ENCODE results near the gene SRGAP3. TPM values are rescaled to one million over a fixed set of nuclear protein-coding genes. Genes with fewer than 3 reads are reported as not detected.

SRGAP3 gene
- total RNA-seq, 1 experiment from 2014 or later: 5.9 TPM

DNA sequence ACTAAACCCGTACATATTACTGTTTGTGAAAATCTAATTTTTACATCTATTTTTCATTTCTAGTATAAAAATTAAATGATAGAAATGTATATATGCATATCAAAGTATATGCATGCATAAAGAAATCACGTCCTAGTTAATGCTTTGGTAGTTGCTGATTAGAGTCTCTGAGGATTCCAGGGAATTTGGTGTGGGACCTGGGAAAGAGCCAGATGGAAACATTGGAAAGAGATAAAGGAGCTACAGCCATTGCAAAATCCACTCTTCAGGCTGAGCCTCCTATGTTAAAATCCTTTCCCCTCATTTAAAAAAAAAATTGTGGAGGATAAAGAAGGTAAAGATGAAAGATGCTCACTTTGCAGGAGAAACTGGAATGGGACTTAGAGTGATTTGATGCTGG lies 134.1 kb downstream of the SRGAP3 start:
- DNase-seq (ENCODE audit: low spot score): no peak

DNA sequence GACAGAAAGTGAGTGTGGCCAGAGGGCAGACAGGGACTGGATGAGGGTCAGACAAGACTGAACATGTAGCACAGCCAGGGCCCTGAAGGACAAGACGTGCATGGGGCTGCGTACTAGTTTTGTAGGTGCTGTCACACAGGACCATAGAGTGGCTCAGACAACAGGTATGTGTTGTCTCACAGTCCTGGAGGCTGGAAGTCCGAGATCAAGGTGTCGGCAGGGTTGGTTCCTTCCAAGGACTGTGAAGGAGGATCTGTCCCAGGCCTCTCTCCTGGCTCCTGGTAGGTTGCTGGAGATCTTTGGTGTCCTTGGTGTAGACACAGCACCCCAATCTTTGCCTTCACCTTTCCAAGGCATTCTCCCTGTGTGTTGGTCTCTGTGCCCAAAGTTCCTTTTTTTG lies 136.4 kb downstream of the SRGAP3 start:
- no peak for DNase-seq (ENCODE audit: low spot score)

- no peak for DNase-seq (ENCODE audit: low spot score)
Observed at GRCh38 chr3:9111866-9112265, 137.6 kb downstream of the SRGAP3 start.

- no peak for DNase-seq (ENCODE audit: low spot score)
Observed at GRCh38 chr3:9111417-9111816, 138.0 kb downstream of the SRGAP3 start.

GRCh38 chr3:9110802-9111201 lies 138.6 kb downstream of the SRGAP3 start:
- DNase-seq (ENCODE audit: low spot score): no peak

DNA sequence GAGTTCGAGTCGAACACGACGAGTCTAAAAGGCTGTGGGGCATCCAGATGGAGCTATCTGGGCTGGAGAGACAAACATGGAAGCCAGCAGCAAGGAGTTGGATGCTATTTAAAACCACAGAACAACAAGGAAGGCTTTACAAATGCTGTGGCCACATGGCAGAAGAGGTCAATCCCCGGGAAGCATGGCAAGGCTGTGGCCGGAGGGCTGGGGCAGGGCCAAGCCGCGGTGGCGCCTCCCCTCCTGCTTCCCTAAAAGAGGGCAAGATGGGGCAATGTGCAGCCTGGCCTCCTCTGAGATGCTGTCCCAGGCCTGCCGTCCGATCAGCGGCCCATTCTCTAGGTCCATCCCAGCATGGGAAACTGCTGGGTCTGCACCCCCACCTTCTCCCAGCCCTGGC lies 139.1 kb downstream of the SRGAP3 start:
- DNase-seq (ENCODE audit: low spot score): no peak

DNA sequence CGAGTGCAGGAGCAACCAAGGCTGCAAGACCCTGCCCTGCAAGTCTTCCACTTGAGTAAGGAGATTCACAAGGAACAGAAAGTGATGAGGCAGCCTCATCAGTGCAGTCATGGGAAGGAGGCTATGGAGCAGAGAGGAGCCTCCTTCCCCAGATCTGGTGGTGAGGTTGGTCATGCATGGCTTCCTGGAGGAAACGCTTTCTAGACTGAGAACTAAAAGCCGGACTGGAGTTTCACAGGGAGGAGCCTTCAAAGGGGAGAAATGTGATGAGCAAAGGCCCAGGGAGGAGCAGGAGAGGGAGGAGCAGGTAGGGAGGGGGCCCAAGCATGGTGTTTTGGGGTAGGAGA lies 139.9 kb downstream of the SRGAP3 start:
- DNase-seq (ENCODE audit: low spot score): no peak

DNA sequence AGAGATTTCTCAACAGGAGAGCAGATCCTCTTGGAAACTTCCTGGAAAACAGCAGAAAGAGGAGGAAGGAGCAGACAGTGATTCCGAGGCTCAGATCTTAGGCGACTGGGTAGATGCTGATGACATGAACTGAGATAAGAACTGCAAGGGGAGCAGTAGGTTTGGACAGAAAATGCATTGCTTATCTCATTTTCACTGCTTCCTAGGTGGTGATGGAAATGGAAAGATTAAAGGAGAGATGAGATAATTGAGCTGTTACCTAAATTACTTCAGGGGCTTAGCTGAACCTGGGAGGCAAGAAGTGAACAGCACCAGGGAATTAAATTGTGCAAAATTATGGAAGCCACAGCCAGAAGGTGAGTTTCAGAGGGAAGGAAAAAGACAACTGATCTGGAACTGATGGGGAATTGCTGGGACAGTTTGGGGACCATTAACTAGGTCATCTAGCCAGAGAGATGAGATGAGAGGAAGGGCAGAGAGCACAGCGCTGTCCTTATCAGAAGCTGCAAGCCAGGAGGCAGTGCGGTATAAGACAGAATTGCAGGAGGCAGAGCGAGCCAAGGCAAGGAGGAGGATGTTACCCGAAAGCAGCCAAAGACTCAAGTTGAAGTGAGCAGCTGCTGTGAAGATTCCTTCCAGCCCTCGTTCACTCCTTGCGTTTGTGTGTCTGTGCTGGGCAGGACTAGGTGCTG lies 140.4 kb downstream of the SRGAP3 start:
- no peak for DNase-seq (ENCODE audit: low spot score)

- DNase-seq (ENCODE audit: low spot score): no peak
Observed at GRCh38 chr3:9107738-9108137, 141.7 kb downstream of the SRGAP3 start.

DNA sequence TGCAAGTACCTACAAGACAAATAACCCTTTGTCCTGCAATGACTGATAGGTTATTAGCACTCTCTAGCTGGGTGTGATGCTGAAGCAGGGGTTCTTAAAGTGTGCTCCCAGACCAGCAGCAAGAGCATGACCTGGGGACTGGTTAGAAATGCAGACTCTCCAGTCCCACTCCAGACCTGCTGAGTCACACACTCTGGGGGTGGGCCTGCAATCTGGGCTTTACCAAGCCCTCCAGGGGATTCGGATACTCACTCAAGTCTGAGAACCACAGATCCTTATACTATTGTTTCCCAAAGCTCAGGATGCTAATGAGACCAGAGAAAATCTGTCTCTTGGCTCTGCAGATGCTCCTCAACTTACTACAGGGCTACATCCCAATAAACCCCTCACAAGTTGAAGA lies 144.0 kb downstream of the SRGAP3 start:
- no peak for DNase-seq (ENCODE audit: low spot score)

DNA sequence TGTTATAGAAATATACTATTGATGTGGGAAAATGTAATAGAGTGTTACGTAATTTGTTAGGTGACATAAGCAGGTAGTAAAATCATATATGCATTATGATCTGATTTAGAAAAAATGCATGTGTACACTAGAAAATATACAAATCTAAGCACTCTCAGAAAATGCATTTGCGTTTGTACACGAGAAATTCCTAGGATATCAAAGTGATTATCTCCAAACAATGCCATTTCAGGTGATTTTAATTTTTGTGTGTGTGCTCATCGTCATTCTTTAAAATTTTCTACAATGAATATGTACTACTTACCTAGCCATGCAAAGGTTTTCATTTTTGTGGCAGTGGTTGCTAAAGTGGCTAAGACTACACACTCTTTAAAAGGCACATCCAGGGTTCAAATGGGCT lies 145.3 kb downstream of the SRGAP3 start:
- no peak for DNase-seq (ENCODE audit: low spot score)

DNA sequence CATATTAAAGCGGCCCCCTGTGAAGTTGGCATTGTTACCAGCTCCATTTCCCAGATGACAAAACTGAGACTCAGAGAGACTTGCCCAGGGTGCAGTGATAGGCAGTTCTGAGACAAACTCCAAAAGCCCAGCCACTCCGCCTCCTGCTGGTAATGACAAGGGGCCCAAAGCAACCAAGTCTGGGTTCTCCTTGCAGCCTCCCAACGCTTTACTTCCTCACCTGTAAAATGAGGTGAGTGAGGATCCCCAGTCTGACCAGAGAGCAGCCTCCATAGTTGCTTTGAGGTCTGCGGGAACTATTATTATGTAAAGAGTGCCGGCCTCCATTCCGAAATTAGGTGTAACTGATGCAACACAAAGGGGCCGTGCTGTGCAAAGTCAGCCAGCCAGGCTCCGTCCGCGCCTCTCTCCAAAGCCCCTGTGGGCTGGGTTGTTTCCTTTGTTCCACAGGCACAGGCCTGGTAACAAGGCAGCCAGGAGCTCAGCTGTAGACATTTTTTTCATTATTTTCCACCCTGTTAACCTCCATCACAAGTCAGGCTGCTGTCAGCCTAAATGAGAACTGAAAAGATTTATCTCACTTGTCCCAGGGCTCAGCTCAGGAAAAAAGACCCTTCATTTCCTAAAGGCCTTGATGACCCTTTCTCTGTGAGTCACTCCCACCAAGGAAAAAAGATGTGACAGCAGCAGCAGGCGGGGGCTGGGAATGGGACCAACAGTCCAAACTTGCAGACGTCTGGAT lies 147.0 kb downstream of the SRGAP3 start:
- DNase-seq (ENCODE audit: low spot score): no peak

DNA sequence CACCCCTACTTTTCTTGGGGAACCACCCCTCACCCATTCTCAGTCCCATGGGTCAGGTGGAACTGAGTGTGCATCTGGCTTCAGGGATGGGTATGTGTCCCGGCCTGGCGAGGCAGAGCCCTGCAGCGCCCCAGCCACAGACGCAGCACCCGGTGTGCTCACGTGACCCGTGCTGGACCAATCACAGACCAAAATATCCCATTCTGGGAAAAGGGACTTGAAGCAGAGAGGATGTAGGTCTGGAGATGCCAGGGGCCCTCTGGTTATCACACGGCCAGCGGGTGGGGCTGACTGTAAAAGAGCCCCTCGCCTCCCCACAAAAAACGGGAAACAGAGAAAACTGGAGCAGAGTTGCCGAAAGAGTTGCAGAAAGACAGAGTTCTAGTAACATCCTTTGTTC lies 148.2 kb downstream of the SRGAP3 start:
- no peak for DNase-seq (ENCODE audit: low spot score)

- DNase-seq (ENCODE audit: low spot score): no peak
Observed at GRCh38 chr3:9100513-9100894, 148.9 kb downstream of the SRGAP3 start.

GRCh38 chr3:9099702-9100512 lies 149.5 kb downstream of the SRGAP3 start:
- DNase-seq (ENCODE audit: low spot score): no peak

DNA sequence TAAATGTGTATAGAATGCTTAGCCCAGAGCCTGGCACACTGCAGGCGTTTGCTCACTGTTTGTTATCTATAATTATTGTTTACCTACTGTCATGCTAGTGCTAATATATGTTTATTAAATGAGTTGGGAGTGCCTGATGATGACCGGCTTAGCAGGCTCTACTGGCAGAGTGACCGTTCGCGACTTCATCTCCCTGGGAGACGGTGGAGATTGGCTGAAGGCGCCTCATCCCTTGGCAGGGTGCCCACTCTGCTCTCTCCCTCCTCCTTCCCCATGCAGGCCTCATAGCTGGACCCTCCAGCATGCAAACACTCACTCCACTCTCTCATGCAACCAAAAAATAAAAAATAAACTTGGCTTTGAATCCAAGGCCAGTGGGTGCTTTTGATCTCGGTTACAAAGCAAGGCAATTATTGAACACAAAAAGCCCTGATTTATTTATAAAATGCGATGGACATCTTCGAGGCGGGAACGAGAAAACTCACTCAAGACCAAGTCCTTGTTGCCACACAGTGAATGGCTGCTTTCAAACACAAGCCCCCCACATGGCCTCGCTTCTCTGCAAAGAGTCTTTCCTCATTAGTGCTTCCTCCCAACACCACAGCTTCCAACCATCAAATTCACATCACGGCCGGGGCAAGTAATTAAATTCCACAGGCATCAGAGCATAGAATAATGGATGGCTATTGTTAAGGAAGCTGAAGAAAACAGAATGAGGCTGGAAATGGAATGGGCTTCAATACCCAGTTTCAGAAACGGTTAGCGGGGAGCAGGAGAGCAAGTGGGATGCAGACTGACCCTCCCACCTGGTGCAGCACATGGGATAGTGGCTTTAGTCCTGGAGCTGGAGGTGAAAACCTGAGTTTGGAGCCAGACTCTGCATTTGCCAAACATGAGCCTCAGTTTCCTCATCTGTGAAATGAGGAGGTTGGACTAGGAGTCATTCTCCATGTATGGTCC lies 150.4 kb downstream of the SRGAP3 start:
- no peak for DNase-seq (ENCODE audit: low spot score)

DNA sequence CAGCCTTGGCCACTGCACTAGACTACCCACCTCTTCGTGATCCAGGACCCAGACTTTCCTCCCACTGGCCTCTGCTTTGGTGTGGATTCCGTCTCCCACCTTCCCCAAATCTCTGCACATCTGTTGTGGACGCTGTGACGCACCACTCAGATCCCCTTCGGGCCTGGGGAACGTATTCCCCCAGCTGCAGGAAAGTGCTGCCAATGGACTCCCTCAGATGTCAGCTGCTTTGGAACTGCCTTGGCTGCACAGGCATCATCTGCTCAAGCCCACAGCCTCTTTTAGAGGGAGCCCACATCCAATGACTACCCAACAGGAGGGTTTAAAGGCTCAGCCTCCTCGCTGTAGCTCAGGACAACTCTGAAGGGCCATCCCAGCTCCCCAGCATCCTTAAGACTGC lies 152.0 kb downstream of the SRGAP3 start:
- no peak for DNase-seq (ENCODE audit: low spot score)

DNA sequence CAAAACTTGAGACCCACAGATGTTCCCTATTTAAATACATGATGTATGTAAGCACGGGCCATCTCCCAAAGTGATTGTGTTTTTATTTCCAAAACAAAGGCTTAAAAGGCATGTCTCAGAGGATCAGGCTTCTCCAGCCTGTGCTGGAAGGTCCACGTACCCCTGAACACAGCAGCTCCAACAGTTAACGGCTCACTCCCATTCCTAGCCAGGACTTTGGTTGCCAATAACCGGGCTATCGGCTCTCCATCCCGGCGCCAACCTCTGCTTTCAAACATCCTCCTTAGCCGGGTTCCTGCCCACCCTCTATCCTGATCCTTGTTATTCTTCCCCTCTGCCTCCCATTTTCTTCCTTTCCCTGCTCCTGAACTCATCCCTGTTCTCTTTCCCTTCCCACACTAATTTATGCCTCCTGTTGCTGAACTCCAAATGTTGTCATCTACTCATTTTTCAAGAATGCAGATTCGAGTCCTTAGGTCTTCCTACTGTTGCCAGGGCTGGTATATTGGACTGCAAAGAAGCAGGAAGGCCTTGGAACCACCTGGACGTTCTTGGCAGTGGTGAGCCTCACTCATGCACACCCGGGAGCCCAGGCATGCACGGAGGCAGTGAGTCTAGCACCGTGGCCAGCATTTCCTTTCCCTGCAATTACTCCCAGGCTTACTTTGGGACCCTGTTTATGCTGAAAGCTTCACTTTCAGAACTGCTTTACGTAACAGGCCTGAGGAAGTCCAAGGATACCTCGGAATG lies 157.8 kb downstream of the SRGAP3 start:
- no peak for DNase-seq (ENCODE audit: low spot score)

DNA sequence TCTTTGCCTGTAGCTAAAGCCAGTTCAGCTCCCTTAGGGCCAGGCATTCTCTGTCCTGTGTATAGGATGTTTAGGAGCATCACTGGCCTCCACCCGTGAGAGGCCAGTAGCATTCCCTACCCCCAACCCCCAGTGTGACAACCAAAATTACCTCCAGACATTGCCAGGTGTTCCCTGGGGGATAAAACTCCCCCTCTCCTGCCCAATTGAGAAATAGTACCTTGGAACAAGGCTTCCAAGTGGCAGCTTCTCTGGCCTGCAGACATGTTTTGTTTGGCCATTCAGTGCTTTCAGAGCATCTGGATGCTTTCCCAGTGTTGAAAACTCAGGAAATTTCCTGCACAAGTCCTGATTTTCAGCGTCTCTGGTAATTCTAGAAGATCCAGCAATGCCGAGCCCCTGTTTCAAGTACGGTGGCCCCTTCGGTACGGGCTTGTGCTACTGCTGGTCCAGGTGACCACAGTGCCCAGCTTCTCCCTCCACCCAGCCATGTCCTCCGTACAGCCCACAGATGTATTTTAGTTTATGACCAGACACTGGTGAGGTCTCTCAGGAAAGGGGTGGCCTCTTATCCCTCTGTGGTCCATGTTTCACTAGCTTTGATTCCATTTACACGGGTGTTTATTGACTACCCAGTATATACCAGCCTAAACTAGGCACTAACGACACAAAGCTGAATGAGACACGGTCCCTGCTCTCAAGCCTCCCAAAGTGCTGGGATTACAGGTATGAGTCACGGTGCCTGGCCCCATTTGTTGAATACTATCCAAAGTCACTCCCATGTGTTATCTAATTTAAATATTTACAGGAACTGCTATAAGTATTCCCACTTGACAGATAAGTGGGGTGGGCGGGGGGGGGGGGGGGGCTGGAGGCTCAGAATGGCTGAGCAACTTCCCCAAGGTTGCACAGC lies 160.7 kb downstream of the SRGAP3 start:
- DNase-seq (ENCODE audit: low spot score): peak; percentile 64

Measured in A172 (cell line).